ENCODE measurements around the gene SULT2B1.
A peak's percentile ranks its signal among the peaks of the same experiment; 100 is the strongest.
"Not testable (repeated sequence)": the region's sequence is repeated elsewhere in the genome, so short reads cannot be mapped to it uniquely, and the experiment has no call there.

Gene SULT2B1

DNA sequence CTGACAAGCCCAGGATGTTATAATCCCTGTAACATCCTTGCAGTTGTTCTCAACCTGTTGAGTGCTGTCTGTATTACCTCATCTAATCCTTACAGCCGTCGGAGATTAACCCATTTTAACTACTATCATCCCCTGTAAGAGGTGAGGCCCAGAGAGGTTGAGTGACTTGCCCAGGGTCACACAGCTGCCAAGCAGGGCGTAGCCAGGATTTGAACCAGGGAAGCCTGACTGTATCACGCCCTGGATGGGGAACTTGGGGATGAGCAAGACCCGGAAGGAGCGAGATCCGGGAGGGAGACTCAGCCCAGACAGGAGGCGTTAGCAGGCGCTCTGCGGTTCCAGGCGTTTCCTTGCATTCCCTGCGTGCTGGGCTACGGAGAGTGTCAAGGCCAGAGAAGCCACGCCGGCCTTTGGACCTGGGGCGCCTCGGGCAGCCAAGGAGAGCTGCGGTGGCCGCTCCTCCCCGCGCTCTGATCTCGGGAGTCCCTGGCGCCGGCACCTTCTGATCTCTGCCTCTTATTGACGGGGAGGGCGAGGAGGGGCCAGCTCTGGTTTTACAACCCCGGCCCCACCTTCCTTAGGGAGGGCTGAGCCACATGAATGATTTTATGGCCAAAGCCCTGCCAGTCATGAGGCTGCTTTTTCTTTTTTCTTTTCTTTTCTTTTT lies 6.2 kb downstream of the SULT2B1 start:
- ATAC-seq (peak; percentile 9), DNase-seq (no peak)

DNA sequence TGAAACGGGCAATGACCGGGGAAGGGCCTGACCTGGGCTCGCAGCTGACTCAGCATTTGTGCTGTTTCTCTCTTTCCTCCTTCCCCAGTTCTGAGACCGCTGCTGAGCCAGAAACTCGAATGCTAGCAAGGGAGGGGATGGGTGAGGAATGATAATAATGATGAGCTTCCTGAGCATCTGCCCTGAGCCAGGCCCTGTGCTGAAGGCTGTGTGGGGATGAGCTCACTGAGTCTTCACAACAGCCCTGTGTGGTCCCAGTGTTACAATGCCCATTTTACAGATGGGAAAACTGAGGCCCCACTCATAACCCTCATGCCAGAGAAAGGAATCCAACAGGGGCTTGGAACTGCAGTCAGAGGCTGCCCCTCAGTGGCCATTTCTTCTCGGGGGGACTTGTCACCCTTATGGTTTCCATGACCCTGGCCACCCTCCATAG lies 8.1 kb downstream of the SULT2B1 start:
- DNase-seq (no peak), ATAC-seq (no peak)

DNA sequence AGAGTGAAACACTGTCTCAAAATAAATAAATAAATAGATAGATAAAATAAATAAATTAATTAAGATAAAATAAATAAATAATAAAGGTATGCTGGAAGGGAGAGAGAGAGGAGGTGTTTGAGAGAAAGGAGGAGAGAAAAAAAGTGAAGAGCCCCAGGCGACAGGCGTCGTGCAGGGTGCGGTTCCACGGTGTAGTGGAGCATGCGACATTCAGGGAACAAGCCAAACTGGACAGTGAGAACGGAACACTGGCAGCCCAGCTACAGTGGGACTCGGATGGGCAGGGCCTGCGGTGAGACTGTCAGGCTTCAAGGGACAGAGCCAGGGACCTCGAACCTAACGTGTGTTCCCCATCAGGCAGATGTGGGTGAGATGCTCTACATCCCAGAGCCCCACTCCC lies 9.4 kb downstream of the SULT2B1 start:
- no peak for DNase-seq
- no peak for ATAC-seq

DNA sequence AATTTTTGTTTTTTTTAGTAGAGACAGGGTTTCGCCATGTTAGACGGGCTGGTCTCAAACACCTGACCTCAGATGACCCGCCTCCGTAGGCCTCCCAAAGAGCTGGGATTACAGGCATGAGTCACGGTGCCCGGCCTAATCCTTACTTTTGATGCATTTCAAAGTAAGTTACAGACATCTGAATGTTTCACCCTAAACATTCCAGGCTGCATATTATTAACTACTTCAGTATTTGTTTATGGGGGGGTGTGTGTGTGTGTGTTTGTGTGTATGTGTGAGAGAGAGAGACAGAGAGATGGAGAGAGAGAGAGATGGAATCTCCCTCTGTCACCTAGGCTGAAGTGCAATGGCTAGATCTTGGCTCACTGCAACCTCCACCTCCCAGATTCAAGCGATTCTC lies 13.1 kb downstream of the SULT2B1 start:
- ATAC-seq (no peak), DNase-seq (no peak)

DNA sequence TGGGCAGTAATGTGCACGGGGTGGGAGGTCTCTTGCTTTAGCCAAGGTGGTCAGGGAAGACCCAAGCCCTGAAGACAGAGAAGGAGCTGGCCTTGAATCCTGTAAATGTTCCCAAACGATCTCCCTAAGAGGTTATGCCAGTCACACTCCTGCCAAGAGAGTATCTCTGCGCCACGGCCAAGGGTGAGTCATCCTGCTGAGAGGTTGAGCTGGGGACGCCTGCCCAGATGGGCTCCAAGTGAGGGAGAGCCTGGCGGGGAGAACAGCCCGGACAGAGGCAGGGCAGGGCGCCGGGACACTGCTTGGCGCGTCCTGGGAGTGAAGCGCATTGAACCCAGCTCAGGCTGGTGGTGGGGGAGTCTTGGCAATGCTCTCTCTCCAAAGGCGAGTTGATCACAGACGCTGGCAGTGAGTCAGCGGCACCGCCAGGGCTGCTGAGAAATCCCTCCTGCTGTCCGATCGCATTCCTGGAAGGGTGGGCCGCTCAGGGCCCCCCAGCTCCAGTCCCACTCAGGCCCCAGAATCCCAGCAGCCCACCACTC lies 16.4 kb downstream of the SULT2B1 start:
- DNase-seq (no peak), ATAC-seq (no peak)

DNA sequence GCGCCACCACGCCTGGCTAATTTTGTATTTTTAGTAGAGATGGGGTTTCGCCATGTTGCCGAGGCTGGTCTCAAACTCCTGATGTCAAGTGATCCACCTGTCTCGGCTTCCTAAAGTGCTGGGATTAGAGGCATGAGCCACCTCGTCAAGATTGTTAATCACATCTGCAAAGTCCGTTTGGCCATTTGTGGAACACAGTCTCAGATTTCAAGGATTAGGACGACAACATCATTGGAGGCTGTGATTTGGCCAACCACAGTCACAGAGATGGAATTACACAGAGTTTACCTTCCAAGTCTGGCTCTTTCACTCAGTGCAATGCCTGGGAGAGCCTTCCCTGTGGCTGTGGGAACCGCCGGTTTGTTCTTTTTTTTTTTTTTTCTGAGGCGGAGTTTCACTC lies 17.8 kb downstream of the SULT2B1 start:
- ATAC-seq (no peak), DNase-seq (no peak)

DNA sequence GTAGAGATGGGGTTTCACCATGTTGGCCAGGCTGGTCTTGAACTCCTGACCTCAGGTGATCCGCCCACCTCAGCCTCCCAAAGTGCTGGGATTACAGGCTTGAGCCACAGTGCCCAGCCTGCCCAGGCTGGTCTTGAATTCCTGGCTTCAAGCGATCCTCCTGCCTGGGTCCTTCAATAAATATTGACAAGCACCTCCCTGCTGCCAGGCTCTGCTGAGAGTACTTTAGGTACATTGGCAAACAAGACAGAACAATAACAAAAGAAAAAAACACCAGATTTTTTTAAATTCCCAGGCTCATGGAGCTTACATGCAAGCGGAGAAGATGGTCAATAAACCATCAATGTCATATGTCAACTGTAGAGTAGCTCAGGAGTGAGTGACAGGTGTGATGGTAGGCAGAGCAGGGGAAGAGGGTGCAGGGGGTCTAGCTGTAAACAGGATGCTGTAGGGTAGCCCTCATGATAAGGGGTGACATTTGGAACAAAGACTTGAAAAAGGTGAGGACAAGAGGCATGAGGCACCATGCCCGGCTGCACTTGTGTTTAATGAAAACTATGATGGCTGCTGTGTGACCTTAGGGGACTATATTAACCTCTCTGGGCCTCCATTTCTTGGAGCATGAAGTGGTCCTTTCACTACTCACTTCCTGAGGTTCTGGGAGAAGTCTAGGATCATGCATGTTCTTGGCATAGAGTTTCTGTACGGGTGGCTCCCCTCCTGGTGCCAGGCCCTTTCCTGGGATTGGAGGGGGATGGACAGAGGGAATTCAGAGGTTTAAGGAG lies 19.6 kb downstream of the SULT2B1 start:
- no peak for ATAC-seq
- no peak for DNase-seq

DNA sequence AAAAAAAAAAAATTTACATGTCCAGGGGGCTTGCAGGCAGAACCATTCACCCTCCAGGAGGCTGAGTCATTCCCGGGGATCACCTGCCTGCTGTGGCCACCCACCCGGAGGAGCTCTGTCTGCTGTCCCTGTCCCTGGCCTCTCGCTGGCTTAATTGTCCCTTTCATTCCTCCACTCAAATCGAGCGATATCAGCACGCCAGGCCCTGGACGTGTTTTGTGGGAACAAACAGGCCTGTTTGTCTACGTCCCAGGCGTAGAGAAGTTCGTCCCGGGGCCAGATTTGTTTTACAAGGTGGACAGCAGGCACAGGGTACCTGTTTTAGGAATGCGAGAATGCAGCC lies 21.2 kb downstream of the SULT2B1 start:
- ATAC-seq (no peak), DNase-seq (no peak)

DNA sequence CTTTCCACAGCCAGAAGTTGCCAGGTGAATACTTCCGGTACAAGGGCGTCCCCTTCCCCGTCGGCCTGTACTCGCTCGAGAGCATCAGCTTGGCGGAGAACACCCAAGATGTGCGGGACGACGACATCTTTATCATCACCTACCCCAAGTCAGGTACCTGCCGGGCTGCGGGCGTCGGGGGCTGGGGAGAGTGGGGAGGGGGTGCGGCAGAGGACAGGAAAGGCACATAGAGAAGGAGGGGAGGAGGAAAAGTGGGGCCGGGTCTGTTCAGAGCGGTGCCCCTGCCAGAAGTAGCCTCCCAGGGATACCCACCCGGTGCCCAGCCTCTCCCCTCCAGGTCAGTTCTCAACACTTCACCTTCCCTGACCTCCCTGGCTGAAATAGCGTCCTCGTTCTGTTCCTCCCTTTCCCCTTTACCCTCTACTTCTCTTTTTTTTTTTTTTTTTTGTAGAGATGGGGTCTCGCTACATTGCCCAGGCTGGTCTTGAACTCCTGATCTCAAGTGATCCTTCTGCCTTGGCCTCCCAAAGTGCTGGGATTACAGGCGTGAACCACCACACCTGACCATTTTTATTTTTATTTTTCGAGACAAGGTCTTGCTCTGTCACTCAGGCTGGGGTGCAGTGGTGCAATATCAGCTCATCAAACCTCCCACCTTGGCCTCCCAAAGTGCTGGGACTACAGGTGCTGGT lies 24.1 kb downstream of the SULT2B1 start:
- ATAC-seq: no peak
- DNase-seq: no peak

DNA sequence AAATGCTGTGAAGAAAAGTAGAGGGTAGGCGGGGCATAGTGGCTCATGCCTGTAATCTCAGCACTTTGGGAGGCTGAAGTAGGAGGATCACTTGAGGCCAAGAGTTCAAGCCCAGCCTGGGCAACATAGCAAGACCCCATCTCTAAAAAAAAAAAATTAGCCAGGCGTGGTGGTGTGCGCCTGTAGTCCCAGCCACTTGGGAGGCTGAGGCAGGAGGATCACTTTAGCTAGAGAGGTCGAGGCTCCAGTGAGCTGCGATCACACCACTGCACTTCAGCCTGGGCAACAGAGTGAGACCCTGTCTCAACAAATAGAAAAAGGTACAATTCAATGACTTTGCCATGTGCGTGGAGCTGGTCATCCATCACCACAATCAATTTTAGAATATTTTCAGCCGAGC lies 25.9 kb downstream of the SULT2B1 start:
- not testable (repeated sequence) for ATAC-seq, DNase-seq

DNA sequence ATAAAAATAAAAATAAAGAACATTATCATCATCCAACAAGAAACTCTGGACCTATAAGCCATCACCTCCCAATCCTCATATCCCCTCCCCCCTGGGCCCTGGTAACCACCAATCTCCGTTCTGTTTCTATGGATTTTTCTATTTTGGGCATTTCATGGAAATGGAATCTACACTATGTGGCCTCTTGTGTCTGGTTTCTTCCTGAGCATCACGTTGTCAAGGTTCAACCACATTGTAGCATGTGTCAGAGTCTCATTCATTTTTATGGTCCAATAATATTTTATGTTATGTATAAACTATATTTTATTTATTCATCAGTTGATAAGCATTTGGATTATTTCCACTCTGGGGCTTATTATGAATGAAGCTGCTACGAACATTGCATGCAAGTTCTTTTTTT lies 26.9 kb downstream of the SULT2B1 start:
- DNase-seq (no peak), ATAC-seq (no peak)

DNA sequence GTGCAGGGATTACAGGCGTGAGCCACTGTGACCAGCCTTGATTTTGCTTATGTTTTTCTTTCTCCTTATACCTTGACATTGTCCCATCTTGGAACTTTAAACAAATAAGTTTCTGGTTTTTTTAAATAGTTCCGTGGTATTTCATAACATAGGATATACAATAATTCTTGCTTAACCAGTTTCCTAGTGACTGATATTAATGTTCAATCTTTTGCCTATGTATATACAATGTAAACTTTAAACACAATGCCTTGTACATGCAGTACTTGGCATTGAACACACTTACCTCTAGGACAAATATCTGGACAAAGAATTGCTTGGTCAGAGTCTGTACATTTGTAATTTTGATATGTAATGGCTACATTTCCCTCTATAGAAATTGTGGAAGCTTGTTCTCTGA lies 30.2 kb downstream of the SULT2B1 start:
- ATAC-seq (no peak), DNase-seq (no peak)

DNA sequence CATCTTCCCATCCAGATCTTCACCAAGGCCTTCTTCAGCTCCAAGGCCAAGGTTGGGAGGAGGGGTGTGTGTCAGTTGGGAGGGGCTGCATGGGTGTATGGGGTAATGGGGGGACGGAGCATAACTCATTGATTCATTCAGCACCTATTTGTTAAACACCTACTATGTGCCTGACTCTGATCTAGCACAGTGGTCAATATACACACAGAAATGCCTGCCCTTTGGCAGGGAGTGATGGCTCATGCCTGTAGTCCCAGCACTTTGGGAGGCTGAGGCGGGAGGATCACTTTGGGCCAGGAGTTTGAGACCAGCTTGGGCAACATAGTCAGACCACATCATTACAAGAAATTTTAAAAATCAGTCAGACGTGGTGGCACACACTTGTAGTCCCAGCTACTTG lies 35.4 kb downstream of the SULT2B1 start:
- DNase-seq (no peak), ATAC-seq (no peak)

DNA sequence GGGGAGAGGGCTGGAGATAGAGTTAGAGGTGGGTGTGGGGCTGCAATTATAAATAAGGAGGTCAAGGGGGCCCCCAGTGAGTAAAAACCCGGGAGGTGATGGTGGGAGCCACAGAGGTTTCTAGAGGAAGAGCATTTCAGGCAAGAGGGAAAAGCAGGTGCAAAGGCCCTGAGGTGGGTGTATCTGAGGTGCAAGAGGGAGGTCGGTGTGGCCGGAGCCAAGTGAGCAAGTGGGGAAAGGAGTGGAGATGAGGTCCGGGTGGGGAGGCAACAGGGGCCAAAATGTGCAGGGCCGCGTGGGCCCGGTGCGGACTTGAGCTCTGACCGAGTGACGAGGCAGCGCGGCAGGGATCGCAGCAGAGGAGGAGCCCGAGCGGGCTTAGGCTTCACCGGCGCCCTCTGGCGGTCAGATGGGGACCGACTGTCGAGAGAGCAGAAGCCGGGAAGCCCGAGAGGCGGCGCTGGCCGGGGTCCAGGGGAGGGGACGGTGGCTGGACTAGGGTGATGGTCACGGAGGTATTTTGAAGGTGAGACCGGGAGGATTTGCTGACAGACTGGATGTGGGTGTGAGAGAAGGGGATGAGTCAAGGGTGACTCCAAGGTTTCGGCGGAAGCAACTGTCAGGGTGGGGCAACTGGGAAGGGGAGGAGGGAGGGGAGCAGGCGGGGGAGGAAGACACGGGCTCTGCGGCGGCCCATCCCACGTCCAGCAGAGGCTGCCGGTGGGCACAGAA lies 36.9 kb downstream of the SULT2B1 start:
- ATAC-seq (peak; percentile 85), DNase-seq (peak; percentile 95)

DNA sequence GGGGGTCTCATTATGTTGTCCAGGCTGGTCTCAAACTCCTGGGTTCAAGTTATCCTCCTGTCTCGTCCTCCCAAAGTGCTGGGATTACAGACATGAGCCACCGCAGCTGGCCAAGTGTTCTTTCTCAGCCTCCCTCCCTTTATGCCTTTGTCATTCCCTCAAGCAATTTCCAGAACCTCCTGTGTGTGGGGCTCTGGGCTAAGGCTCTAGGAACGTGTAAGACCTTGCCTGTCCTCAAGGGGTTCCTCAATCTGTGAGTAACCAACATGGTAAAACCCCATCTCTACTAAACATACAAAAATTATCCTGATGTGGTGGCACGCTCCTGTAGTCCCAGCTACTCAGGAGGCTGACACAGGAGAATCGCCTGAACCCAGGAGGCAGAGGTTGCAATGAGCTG lies 39.0 kb downstream of the SULT2B1 start:
- ATAC-seq: no peak
- DNase-seq: no peak

DNA sequence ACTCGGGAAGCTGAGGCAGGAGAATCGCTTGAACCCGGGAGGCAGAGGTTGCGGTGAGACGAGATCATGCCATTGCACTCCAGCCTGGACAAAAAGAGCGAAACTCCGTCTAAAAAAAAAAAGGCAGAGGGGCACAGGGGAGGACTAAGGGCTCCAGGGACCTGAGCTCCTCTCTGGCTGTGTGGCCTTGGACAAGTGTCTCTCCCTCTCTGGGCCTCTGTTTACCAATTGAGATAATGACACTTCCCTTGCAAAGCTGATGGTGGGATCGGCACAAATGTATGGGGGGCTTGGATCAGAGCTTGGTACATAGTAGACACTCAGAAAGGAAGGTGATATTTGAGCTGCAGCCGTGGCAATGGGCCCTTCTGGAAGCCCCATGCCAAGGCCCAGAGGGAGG lies 43.2 kb downstream of the SULT2B1 start:
- DNase-seq: no peak
- no peak for ATAC-seq

DNA sequence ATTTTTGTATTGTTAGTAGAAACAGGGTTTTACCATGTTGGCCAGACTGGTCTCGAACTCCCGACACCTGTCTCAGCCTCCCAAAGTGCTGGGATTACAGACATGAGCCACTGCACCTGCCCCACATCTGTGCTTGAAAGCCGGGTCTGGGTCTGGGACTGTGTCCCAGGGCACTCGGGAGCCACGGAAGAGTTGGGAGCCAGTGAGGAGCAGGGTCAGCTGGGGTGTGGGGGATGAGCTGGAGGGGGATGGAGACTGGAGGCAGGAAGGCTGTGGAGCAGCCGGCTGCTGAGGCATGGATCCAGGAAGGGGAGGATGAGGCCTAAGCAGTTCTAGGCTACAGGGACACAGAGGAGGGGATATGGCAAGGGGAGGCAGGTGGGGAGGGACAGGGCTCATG lies 43.9 kb downstream of the SULT2B1 start:
- no peak for ATAC-seq
- no peak for DNase-seq

DNA sequence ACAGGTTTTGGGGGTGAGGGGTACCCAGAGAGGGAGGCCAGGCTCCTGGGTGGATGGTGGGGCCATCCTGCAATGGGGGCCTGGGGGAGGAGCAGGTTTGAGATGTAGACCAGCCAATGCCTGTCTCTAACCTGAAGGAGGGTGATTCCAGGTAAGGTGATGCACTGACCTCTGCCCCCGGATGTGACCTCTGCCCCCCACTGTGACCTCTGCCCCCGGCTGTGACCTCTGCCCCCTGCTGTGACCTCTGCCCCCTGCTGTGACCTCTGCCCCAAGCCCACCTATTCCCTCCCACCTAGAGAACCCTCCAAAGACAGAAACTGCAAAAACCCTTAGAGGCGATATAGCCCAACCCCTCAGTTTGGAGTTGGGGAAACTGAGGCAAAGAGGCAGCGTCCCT lies 44.3 kb downstream of the SULT2B1 start:
- ATAC-seq: no peak
- no peak for DNase-seq

DNA sequence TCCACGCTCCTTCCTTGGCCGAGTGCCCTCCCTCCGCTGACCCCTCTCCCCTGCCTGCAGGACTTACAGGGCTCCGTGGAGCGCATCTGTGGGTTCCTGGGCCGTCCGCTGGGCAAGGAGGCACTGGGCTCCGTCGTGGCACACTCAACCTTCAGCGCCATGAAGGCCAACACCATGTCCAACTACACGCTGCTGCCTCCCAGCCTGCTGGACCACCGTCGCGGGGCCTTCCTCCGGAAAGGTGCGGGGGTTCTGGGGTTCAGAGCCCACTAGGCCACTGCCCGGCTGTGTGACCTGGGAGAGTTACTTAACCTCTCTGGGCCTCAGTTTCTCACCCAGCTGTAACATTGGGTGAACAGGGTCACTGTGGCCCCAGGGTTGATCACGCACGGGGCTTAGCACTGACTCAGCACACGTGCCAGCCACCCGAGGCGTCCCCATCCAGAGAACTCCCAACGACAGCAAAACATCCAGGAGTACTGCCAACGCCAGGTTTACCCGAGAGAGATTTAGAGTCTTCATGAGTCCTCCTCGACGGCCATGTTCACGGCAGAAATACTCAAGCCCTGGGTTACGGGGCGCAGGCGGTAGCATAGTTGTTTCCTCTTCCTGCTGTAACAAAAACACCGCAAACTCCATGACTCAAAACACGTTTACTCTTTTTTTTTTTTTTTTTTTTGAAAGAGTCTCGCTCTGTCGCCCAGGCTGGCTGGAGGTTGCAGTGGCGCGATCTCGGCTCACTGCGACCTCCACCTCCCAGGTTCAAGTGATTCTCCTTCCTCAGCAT lies 44.9 kb downstream of the SULT2B1 start:
- ATAC-seq: peak; percentile 32
- DNase-seq: peak; percentile 21

DNA sequence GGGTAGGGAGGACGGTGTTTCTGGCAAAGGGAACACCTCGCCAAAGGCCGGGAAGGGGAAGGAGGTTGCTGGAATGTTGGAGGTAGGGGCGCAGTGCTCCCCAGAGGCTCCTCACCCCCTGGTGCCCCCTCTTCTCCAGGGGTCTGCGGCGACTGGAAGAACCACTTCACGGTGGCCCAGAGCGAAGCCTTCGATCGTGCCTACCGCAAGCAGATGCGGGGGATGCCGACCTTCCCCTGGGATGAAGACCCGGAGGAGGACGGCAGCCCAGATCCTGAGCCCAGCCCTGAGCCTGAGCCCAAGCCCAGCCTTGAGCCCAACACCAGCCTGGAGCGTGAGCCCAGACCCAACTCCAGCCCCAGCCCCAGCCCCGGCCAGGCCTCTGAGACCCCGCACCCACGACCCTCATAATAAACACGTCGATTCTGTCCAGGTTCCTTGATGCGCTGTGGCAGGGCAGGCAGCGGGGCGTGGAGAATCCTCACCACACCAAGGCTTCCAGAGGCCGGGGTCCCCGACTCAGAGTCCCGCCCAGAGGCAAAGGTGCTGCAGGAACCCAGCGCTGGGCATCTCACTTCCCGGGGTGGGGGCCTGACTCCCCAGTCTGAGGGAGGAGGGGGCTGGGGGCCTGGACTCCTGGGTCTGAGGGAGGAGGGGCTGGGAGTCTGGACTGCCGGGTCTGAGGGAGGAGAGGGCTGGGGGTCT lies 47.2 kb downstream of the SULT2B1 start:
- no peak for ATAC-seq
- no peak for DNase-seq
